MM.1S (cell line): ENCODE results near the gene PMF1.
A peak's percentile ranks its signal among the peaks of the same experiment; 100 is the strongest.

Experiments used
- DNase-seq: peaks from one replicate; pipeline ENCODE4 v3.0.0-alpha.2; 2015
- H2AFZ ChIP-seq: fragments of 300-600 bp; sonication (generic); 2 replicates; pipeline ENCODE4 v1.6.0; 2016; ENCODE audit warnings: antibody characterized with exemption, low read length
- H3F3A ChIP-seq: fragments of 300-600 bp; sonication (generic); 2 replicates; pipeline ENCODE4 v1.6.1; 2016; ENCODE audit warnings: mild to moderate bottlenecking, antibody characterized with exemption, low read length, moderate library complexity, mixed read lengths; ENCODE audit not compliant: insufficient read depth
- H3K27ac ChIP-seq: fragments of 300-600 bp; sonication (generic); 2 replicates; pipeline ENCODE4 v1.5.1; 2016; ENCODE audit warnings: mild to moderate bottlenecking, low read length
- H3K27me3 ChIP-seq: fragments of 300-600 bp; sonication (generic); replicated peaks from 2 replicates; pipeline ENCODE4 v1.6.0; 2016; ENCODE audit warnings: low read length; ENCODE audit not compliant: insufficient read depth
- H3K36me3 ChIP-seq: fragments of 300-600 bp; sonication (generic); replicated peaks from 2 replicates; pipeline ENCODE4 v1.6.1; 2016; ENCODE audit warnings: mild to moderate bottlenecking, low read length, mixed read lengths; ENCODE audit not compliant: insufficient read depth
- H3K4me1 ChIP-seq: fragments of 300-600 bp; sonication (generic); 2 replicates; pipeline ENCODE4 v1.6.1; 2016; ENCODE audit warnings: low read length, mixed read lengths
- H3K4me2 ChIP-seq: fragments of 300-600 bp; sonication (generic); 2 replicates; pipeline ENCODE4 v1.6.0; 2016; ENCODE audit warnings: low read depth, low read length
- H3K4me3 ChIP-seq: fragments of 300-600 bp; sonication (generic); 2 replicates; pipeline ENCODE4 v1.5.1; 2016; ENCODE audit warnings: low read length, mixed read lengths
- H3K79me2 ChIP-seq: fragments of 300-600 bp; sonication (generic); 2 replicates; pipeline ENCODE4 v1.6.1; 2016; ENCODE audit warnings: mixed run types, low read length, mixed read lengths
- H3K9ac ChIP-seq: fragments of 300-600 bp; sonication (generic); 2 replicates; pipeline ENCODE4 v1.6.1; 2016; ENCODE audit warnings: low read length, mixed read lengths
- H3K9me2 ChIP-seq: fragments of 300-600 bp; sonication (generic); replicated peaks from 2 replicates; pipeline ENCODE4 v1.6.1; 2016; ENCODE audit warnings: mild to moderate bottlenecking, low read length, mixed read lengths; ENCODE audit not compliant: insufficient read depth
- H3K9me3 ChIP-seq: fragments of 300-600 bp; sonication (generic); replicated peaks from 2 replicates; pipeline ENCODE4 v1.6.1; 2016; ENCODE audit warnings: mild to moderate bottlenecking, low read length, mixed read lengths; ENCODE audit not compliant: insufficient read depth
- H4K20me1 ChIP-seq: fragments of 300-600 bp; sonication (generic); 2 replicates; pipeline ENCODE4 v1.6.1; 2016; ENCODE audit warnings: mild to moderate bottlenecking, low read length, moderate library complexity, mixed read lengths; ENCODE audit not compliant: insufficient read depth
- EZH2 ChIP-seq: fragments of 300-600 bp; sonication (generic); optimal IDR thresholded peaks from 2 replicates; pipeline ENCODE3; 2017; ENCODE audit warnings: low read depth, mild to moderate bottlenecking, antibody characterized with exemption, low read length, mixed read lengths
- EZH2phosphoT487 ChIP-seq: fragments of 300-600 bp; sonication (generic); IDR thresholded peaks from 2 replicates; pipeline ENCODE4 v1.6.1; 2018; ENCODE audit warnings: antibody characterized with exemption, low read length
- TF ChIP-seq, protein P1 (sequence below): fragments of 300-600 bp; sonication (generic); IDR thresholded peaks from 2 replicates; pipeline ENCODE4 v1.5.1; 2016; ENCODE audit warnings: antibody characterized with exemption, low read length, mixed read lengths

The PMF1 gene

DNA sequence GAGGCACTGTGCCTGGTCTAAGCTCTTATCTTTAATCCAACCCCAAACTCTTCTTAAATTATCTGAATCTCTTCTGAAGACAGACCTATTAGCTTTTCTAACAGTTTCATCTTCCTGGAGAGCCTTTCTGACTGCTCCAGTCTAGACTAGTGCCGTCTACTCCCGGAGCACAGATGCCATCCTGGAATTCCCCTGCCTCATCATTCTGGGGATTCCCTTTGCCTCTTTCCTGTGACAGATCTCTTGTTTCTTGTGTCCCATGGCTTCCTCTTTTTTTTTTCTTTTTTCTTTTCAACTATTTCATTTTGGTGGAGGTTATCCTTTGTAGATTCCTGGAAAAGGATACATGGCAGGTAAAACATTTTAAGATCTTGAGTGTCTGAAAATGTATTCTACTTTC, 47.7 kb upstream of the PMF1 start:
- Histone ChIP-seq H3K36me3 (peaks cover 36% of the 10 kb centered on the region), H3K27ac (peak overlapping the region; percentile 53; the same call in 1 of the 2 replicates), H3K79me2 (peaks cover 79% of the 10 kb centered on the region), H3K4me2 (no peak overlapping the region), H3K9me3 (no peaks in the 10 kb centered on the region), H3K27me3 (no peaks in the 10 kb centered on the region), H3F3A (peaks cover 50% of the 10 kb centered on the region), H3K4me3 (no peak overlapping the region), H3K4me1 (peaks cover 53% of the 10 kb centered on the region), H4K20me1 (0 out of 2 replicates have a peak, but pooled peaks cover 6% of the 10 kb centered on the region), H2AFZ (no peak overlapping the region), H3K9me2 (no peaks in the 10 kb centered on the region), H3K9ac (no peak overlapping the region)
- TF ChIP-seq EZH2 = no peak
- no peak for TF ChIP-seq EZH2phosphoT487
- TF ChIP-seq, protein P1, sequence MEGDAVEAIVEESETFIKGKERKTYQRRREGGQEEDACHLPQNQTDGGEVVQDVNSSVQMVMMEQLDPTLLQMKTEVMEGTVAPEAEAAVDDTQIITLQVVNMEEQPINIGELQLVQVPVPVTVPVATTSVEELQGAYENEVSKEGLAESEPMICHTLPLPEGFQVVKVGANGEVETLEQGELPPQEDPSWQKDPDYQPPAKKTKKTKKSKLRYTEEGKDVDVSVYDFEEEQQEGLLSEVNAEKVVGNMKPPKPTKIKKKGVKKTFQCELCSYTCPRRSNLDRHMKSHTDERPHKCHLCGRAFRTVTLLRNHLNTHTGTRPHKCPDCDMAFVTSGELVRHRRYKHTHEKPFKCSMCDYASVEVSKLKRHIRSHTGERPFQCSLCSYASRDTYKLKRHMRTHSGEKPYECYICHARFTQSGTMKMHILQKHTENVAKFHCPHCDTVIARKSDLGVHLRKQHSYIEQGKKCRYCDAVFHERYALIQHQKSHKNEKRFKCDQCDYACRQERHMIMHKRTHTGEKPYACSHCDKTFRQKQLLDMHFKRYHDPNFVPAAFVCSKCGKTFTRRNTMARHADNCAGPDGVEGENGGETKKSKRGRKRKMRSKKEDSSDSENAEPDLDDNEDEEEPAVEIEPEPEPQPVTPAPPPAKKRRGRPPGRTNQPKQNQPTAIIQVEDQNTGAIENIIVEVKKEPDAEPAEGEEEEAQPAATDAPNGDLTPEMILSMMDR = no peak
- DNase-seq = no peak

DNA sequence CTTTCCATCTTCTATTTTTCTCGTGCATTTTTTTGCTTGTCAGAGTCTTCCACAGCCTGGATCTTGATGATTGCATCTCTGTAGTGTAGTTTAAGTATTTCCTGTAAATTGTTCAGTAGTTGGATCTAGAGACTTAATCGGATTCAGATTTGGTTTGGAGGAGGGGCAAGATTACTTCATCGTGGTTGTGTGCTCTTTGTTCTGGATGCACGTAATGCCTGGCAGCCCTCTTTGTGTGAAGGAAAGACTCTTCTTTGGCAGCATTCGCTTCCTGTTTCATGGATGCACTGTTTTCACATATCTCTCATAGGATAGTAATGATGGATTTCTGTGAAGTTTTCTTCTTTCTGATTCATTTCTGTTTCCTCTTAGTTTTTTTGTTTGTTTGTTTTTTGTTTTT, 45.3 kb upstream of the PMF1 start:
- Histone ChIP-seq H3K79me2 (peaks cover 71% of the 10 kb centered on the region), H3K4me3 (no peak overlapping the region), H2AFZ (no peak overlapping the region), H3K36me3 (peaks cover 32% of the 10 kb centered on the region), H4K20me1 (0 out of 2 replicates have a peak, but pooled peaks cover 6% of the 10 kb centered on the region), H3K27ac (no peak overlapping the region), H3K9ac (no peak overlapping the region), H3K9me2 (no peaks in the 10 kb centered on the region), H3K4me1 (peaks cover 31% of the 10 kb centered on the region), H3F3A (peaks cover 36% of the 10 kb centered on the region), H3K27me3 (no peaks in the 10 kb centered on the region), H3K9me3 (no peaks in the 10 kb centered on the region), H3K4me2 (no peak overlapping the region)
- TF ChIP-seq, protein P1 = no peak
- no peak for TF ChIP-seq EZH2
- no peak for TF ChIP-seq EZH2phosphoT487
- DNase-seq = no peak

DNA sequence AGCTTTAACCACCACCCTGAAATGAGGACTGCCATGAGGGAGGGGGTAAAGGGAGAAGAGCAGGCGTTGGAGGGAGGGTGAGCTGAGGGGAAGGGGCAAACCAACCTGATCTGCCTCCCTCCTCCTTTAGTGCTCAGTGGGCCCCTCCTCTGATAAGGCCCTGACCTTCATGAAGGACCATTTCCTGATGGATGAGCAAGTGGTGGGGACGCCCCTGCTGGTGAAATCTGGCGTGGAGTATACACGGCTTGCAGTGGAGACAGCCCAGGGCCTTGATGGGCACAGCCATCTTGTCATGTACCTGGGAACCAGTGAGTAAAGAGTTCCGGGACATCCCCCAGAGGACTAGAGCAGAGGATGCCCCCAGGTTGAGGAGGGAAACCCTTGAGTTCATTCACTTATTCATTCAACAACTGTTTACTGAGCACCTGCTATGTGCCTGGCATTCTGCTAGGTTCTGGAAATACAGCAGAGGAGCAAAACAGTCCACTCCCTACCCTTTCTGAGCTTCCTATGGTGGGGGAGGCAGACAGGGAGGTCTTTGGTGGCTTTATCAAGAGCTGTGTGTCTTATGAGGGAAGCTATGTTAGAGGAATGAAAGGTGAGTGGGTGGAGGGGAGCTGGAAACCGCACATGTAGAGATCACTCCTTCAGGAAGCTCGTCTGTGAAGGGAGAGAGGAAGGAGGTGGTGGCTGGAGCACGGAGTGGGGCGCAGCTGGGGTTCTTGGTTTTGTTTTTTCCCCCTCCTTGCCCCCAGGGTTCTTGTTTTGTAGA, 39.9 kb upstream of the PMF1 start:
- H3K27ac ChIP-seq = no peak overlapping the region
- H3K9me3 ChIP-seq = no peaks in the 10 kb centered on the region
- no peak overlapping the region for H3K9ac ChIP-seq
- peaks cover 14% of the 10 kb centered on the region for H3F3A ChIP-seq
- no peak overlapping the region for H2AFZ ChIP-seq
- peaks cover 53% of the 10 kb centered on the region for H3K79me2 ChIP-seq
- no peaks in the 10 kb centered on the region for H3K4me1 ChIP-seq
- no peak overlapping the region for H3K4me3 ChIP-seq
- H4K20me1 ChIP-seq = 0 out of 2 replicates have a peak, but pooled peaks cover 6% of the 10 kb centered on the region
- no peak for TF ChIP-seq EZH2phosphoT487
- TF ChIP-seq, protein P1 = no peak
- TF ChIP-seq EZH2 = no peak
- H3K36me3 ChIP-seq = peaks cover 63% of the 10 kb centered on the region
- no peaks in the 10 kb centered on the region for H3K27me3 ChIP-seq
- H3K4me2 ChIP-seq = no peak overlapping the region
- no peaks in the 10 kb centered on the region for H3K9me2 ChIP-seq
- no peak for DNase-seq
